Tibial nerve (tissue), 4 donors: ENCODE measurements around the gene DDIT4. TPM values are rescaled to one million over a fixed set of nuclear protein-coding genes. Genes with fewer than 3 reads are reported as not detected.

Source experiments
- DNase-seq, 2 donors: peaks; one replicate each; pipeline ENCODE4 v3.0.0-alpha.2; 2019; ENCODE audit warnings: low spot score in 2 of 2
- H3K27ac ChIP-seq, 4 donors: fragments of 200-600 bp; sonication (generic) in 3 of 4; one replicate each; pipeline ENCODE4 v1.5.1; 2017 to 2019; ENCODE audit warnings: mild to moderate bottlenecking in 1 of 4
- H3K27me3 ChIP-seq, 2 donors: fragments of 200-600 bp; sonication (generic) in 1 of 2; one replicate each; pipeline versions ENCODE4 v1.5.1 to v1.6.0; 2017 to 2019
- H3K36me3 ChIP-seq, 3 donors: fragments of 200-600 bp; sonication (generic); one replicate each; pipeline ENCODE4 v1.5.1; 2018 to 2019
- H3K4me1 ChIP-seq, 4 donors: fragments of 200-600 bp; sonication (generic) in 3 of 4; one replicate each; pipeline ENCODE4 v1.5.1; 2017 to 2019
- H3K4me3 ChIP-seq, 4 donors: fragments of 200-600 bp; sonication (generic) in 3 of 4; one replicate each; pipeline ENCODE4 v1.5.1; 2017 to 2019; ENCODE audit warnings: mild to moderate bottlenecking in 1 of 4, moderate library complexity in 1 of 4
- H3K9me3 ChIP-seq, 4 donors: fragments of 200-600 bp; sonication (generic) in 3 of 4; one replicate each; pipeline ENCODE4 v1.5.1; 2017 to 2019
- EP300 ChIP-seq, 2 donors: sonication (generic); formaldehyde crosslinking; IDR thresholded peaks; one replicate each; pipeline ENCODE4 v1.6.1; 2017; ENCODE audit warnings: antibody characterized with exemption in 2 of 2, mild to moderate bottlenecking in 1 of 2
- POLR2A ChIP-seq, 2 donors: fragments of 450-650 bp; IDR thresholded peaks; one replicate each; pipeline ENCODE4 v1.6.1; 2017; ENCODE audit warnings: antibody characterized with exemption in 2 of 2, mild to moderate bottlenecking in 2 of 2, moderate library complexity in 2 of 2
- WGBS, 2 donors: methylation state at CpG; one replicate each; pipeline ENCODE4 v1.1.5; 2018; 5-methylcytosine and 5-hydroxymethylcytosine counted together
- total RNA-seq, 4 donors: library from RNA; depleted of rRNA; stranded (reverse); fragments of >200 nt; gene quantifications; one replicate each; pipeline ENCODE4 v1.1.0, GENCODE V29; 2016
- TF ChIP-seq, protein P1 (sequence below), 5 experiments: fragments of 200-600 bp in 3 of 5; fragments of 450-650 bp in 2 of 5; sonication (generic) in 3 of 5; IDR thresholded peaks; one replicate each; pipeline ENCODE4 v1.5.1; 2016 to 2019; ENCODE audit warnings: antibody characterized with exemption in 5 of 5, mild to moderate bottlenecking in 3 of 5, moderate library complexity in 2 of 5

DDIT4 gene
- total RNA-seq, 4 donors from 2014 or later = 1,317 to 2,202 (median 1,604) TPM

DNA sequence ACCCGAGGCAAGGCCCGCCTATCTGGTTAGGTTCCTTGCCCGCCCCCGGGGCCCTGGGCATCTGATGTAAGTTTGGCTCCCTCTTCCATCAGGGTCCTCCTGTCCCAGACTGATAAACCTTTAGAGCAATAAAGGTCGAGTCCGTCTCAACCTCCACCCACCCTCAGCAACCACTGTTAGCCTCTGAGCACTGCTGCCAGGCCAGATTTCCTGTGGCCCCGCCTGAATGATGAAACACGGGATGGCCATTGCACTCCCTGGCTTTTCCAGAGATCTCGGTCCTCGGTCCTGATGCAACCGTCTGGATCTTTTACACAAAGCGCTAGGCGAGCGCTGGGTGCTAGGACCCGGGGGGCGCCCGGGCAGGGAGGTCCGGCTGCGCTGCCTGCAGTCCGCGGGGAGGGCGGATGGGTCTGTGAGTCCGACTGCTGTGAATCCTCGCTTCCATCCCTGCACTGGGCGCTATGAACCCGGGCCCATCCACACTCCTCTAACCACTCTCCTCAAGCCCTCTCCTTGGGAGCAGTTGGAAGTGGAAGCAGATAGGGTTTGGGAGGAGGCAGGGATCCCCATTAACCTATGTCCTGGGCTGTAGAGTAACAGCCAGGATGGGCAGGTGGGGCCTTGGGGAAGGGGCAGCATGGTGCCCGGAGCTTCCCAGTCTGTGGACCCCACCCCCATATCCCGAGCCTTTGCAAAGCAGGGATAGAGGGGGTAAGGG is 875 bp upstream of the DDIT4 start:
- Histone ChIP-seq H3K4me3 (peak overlapping the region; percentile 78 to 98 (median 88)), H3K9me3 (no peaks in the 10 kb centered on the region), H3K4me1 (peaks cover 0 to 37% (median 23%) of the 10 kb centered on the region in 4 donors), H3K27me3 (no peaks in the 10 kb centered on the region), H3K36me3 (peaks cover 4 to 27% (median 24%) of the 10 kb centered on the region in 3 donors), H3K27ac (peak overlapping the region; percentile 94 to 100 (median 98))
- TF ChIP-seq, protein P1, sequence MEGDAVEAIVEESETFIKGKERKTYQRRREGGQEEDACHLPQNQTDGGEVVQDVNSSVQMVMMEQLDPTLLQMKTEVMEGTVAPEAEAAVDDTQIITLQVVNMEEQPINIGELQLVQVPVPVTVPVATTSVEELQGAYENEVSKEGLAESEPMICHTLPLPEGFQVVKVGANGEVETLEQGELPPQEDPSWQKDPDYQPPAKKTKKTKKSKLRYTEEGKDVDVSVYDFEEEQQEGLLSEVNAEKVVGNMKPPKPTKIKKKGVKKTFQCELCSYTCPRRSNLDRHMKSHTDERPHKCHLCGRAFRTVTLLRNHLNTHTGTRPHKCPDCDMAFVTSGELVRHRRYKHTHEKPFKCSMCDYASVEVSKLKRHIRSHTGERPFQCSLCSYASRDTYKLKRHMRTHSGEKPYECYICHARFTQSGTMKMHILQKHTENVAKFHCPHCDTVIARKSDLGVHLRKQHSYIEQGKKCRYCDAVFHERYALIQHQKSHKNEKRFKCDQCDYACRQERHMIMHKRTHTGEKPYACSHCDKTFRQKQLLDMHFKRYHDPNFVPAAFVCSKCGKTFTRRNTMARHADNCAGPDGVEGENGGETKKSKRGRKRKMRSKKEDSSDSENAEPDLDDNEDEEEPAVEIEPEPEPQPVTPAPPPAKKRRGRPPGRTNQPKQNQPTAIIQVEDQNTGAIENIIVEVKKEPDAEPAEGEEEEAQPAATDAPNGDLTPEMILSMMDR (IDR thresholded peaks at IDR 0.05) = peak in 2 of 5 experiments; percentile 16 to 17
- peak in 1 of 2 donors; percentile 52 for TF ChIP-seq POLR2A (IDR thresholded peaks at IDR 0.05)
- peak in 1 of 2 donors; percentile 92 for TF ChIP-seq EP300 (IDR thresholded peaks at IDR 0.05)
- peak; percentile 84 to 88 for DNase-seq
- WGBS, 2 donors = 2 to 3% methylated on average over 11 to 27 of the region's 28 CpGs

DNA sequence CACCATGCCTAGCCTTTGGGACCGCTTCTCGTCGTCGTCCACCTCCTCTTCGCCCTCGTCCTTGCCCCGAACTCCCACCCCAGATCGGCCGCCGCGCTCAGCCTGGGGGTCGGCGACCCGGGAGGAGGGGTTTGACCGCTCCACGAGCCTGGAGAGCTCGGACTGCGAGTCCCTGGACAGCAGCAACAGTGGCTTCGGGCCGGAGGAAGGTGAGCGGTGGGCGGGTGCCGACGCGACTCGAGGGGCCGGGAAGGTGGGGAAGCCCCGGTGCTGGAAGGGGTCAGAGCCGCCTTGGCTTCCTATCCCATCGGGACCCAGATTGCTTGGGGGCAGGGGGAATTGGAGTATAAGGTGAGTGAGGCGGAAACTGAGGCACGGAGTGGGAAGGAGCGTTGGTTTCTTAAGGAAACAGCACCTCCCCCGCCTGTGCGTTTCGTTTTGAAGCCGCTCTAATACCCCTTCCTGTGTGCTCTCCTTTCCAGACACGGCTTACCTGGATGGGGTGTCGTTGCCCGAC is 547 bp downstream of the DDIT4 start:
- H3K36me3 ChIP-seq = peaks cover 4 to 27% (median 24%) of the 10 kb centered on the region in 3 donors
- peaks cover 0 to 51% (median 30%) of the 10 kb centered on the region in 4 donors for H3K4me1 ChIP-seq
- DNase-seq = no peak
- H3K27me3 ChIP-seq = no peaks in the 10 kb centered on the region
- no peaks in the 10 kb centered on the region for H3K9me3 ChIP-seq
- TF ChIP-seq POLR2A (IDR thresholded peaks at IDR 0.05) (no peak), EP300 (IDR thresholded peaks at IDR 0.05) (no peak)
- TF ChIP-seq, protein P1 (IDR thresholded peaks at IDR 0.05) = no peak
- WGBS, 2 donors = 0 to 1% methylated on average over 36 to 38 of the region's 40 CpGs
- peak overlapping the region; percentile 78 to 98 (median 90) for H3K4me3 ChIP-seq
- H3K27ac ChIP-seq = peak overlapping the region; percentile 89 to 100 (median 97)

DNA sequence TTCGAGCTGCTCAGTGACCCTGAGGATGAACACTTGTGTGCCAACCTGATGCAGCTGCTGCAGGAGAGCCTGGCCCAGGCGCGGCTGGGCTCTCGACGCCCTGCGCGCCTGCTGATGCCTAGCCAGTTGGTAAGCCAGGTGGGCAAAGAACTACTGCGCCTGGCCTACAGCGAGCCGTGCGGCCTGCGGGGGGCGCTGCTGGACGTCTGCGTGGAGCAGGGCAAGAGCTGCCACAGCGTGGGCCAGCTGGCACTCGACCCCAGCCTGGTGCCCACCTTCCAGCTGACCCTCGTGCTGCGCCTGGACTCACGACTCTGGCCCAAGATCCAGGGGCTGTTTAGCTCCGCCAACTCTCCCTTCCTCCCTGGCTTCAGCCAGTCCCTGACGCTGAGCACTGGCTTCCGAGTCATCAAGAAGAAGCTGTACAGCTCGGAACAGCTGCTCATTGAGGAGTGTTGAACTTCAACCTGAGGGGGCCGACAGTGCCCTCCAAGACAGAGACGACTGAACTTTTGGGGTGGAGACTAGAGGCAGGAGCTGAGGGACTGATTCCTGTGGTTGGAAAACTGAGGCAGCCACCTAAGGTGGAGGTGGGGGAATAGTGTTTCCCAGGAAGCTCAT is 1.1 kb downstream of the DDIT4 start:
- TF ChIP-seq EP300 (IDR thresholded peaks at IDR 0.05) = peak in 1 of 2 donors; percentile 54
- TF ChIP-seq POLR2A (IDR thresholded peaks at IDR 0.05) = peak in 1 of 2 donors; percentile 16
- TF ChIP-seq, protein P1 (IDR thresholded peaks at IDR 0.05) = peak; percentile 66 to 93 (median 83)
- peaks cover 4 to 27% (median 24%) of the 10 kb centered on the region in 3 donors for H3K36me3 ChIP-seq
- H3K9me3 ChIP-seq = no peaks in the 10 kb centered on the region
- H3K4me1 ChIP-seq = peaks cover 0 to 57% (median 30%) of the 10 kb centered on the region in 4 donors
- peak in 1 of 2 donors; percentile 72 for DNase-seq
- no peaks in the 10 kb centered on the region for H3K27me3 ChIP-seq
- H3K27ac ChIP-seq = peak overlapping the region; percentile 89 to 100 (median 97)
- WGBS, 2 donors = 4 to 6% methylated on average over 12 to 19 of the region's 26 CpGs
- H3K4me3 ChIP-seq = peak overlapping the region; percentile 78 to 98 (median 90)

DNA sequence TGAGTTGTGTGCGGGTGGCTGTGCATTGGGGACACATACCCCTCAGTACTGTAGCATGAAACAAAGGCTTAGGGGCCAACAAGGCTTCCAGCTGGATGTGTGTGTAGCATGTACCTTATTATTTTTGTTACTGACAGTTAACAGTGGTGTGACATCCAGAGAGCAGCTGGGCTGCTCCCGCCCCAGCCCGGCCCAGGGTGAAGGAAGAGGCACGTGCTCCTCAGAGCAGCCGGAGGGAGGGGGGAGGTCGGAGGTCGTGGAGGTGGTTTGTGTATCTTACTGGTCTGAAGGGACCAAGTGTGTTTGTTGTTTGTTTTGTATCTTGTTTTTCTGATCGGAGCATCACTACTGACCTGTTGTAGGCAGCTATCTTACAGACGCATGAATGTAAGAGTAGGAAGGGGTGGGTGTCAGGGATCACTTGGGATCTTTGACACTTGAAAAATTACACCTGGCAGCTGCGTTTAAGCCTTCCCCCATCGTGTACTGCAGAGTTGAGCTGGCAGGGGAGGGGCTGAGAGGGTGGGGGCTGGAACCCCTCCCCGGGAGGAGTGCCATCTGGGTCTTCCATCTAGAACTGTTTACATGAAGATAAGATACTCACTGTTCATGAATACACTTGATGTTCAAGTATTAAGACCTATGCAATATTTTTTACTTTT is 1.8 kb downstream of the DDIT4 start:
- no peak for DNase-seq
- Histone ChIP-seq H3K4me1 (peaks cover 0 to 57% (median 30%) of the 10 kb centered on the region in 4 donors), H3K27ac (peak overlapping the region; percentile 89 to 100 (median 97)), H3K9me3 (no peaks in the 10 kb centered on the region), H3K27me3 (no peaks in the 10 kb centered on the region), H3K36me3 (peaks cover 4 to 27% (median 24%) of the 10 kb centered on the region in 3 donors), H3K4me3 (peak overlapping the region; percentile 78 to 98 (median 90))
- TF ChIP-seq EP300 (IDR thresholded peaks at IDR 0.05) (peak in 1 of 2 donors; percentile 5), POLR2A (IDR thresholded peaks at IDR 0.05) (no peak)
- TF ChIP-seq, protein P1 (IDR thresholded peaks at IDR 0.05) = no peak
- WGBS, 2 donors = 11 to 13% methylated on average over 12 of the region's 12 CpGs
